ENCODE data around the gene MYBPC3.

Gene MYBPC3

GRCh38 chr11:47378010-47378835, 25.7 kb upstream of the MYBPC3 start, which contains the start of gene SPI1:
SPI1 (minus strand) TSS chr11:47378547; CDS start chr11:47378353, 194 bp downstream.
- no peak within 1 kb of the TSS for H3K4me3 Mint-ChIP-seq
- peaks cover 6% of the 10 kb centered on the region for H3K27me3 Mint-ChIP-seq (ENCODE audit: low read depth, poor library complexity)
- no peak for TF ChIP-seq CTCF (IDR thresholded peaks at IDR 0.05)
- peak within 1 kb of the TSS; percentile 57 for H3K27ac Mint-ChIP-seq
- H3K9me3 Mint-ChIP-seq, result peaks cover under 1% of the 10 kb centered on the region
- H3K36me3 Mint-ChIP-seq (ENCODE audit: low read depth), result no peaks in the 10 kb centered on the region
- DNase-seq, result peak; percentile 46
- H3K4me1 Mint-ChIP-seq, result peaks cover 31% of the 10 kb centered on the region

GRCh38 chr11:47377571-47378009, 25.1 kb upstream of the MYBPC3 start:
- Mint-ChIP-seq H3K4me1 (peaks cover 28% of the 10 kb centered on the region), H3K9me3 (no peaks in the 10 kb centered on the region), H3K36me3 (ENCODE audit: low read depth) (no peaks in the 10 kb centered on the region), H3K4me3 (no peak overlapping the region), H3K27me3 (ENCODE audit: low read depth, poor library complexity) (no peaks in the 10 kb centered on the region), H3K27ac (peak overlapping the region; percentile 57)
- TF ChIP-seq CTCF (IDR thresholded peaks at IDR 0.05), result no peak
- DNase-seq, result no peak

GRCh38 chr11:47376525-47377371, 24.2 kb upstream of the MYBPC3 start:
- TF ChIP-seq CTCF (IDR thresholded peaks at IDR 0.05), result no peak
- Mint-ChIP-seq H3K4me1 (peaks cover 28% of the 10 kb centered on the region), H3K27me3 (ENCODE audit: low read depth, poor library complexity) (no peaks in the 10 kb centered on the region), H3K27ac (no peak overlapping the region), H3K4me3 (no peak overlapping the region), H3K9me3 (no peaks in the 10 kb centered on the region), H3K36me3 (ENCODE audit: low read depth) (no peaks in the 10 kb centered on the region)
- DNase-seq, result no peak

DNA sequence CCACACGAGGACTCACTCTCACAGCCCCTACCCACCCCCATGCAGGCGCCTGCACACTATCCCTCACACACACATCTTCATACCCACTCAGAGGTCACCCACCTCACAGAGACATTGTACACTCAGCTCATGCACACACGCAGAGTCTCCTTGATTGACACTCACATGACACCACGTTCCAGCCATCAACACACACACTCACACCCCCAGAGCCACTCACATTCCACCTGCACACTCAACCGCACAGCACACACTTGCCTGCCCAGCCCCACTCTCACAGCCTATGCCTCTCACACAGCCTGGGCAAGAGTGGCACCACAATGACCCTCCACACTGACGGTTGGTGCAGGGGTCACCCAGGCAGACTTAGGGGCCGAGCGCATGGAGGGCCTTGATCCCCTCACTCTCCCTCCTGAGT, 23.6 kb upstream of the MYBPC3 start:
- TF ChIP-seq CTCF (IDR thresholded peaks at IDR 0.05), result no peak
- H3K27ac Mint-ChIP-seq, result peak overlapping the region; percentile 23

GRCh38 chr11:47375546-47376085, 23.1 kb upstream of the MYBPC3 start:
- Mint-ChIP-seq H3K4me1 (peaks cover 28% of the 10 kb centered on the region), H3K9me3 (no peaks in the 10 kb centered on the region), H3K27me3 (ENCODE audit: low read depth, poor library complexity) (no peaks in the 10 kb centered on the region), H3K4me3 (no peak overlapping the region), H3K36me3 (ENCODE audit: low read depth) (no peaks in the 10 kb centered on the region), H3K27ac (peak overlapping the region; percentile 23)
- TF ChIP-seq CTCF (IDR thresholded peaks at IDR 0.05), result no peak
- no peak for DNase-seq

More for the DNA sequence above, 23.6 kb upstream of the MYBPC3 start:
- Mint-ChIP-seq H3K4me1 (peaks cover 28% of the 10 kb centered on the region), H3K4me3 (no peak overlapping the region), H3K9me3 (no peaks in the 10 kb centered on the region), H3K27me3 (ENCODE audit: low read depth, poor library complexity) (no peaks in the 10 kb centered on the region), H3K36me3 (ENCODE audit: low read depth) (no peaks in the 10 kb centered on the region)
- no peak for DNase-seq

Measured in nephron progenitor cell (in vitro differentiated cells).